Measurements from ENCODE around the gene DCDC1.

GRCh38 chr11:30949838-30950237 is 419.7 kb downstream of the DCDC1 start:
- no peak for TF ChIP-seq POLR2A (IDR thresholded peaks at IDR 0.05)
- TF ChIP-seq, protein P1, sequence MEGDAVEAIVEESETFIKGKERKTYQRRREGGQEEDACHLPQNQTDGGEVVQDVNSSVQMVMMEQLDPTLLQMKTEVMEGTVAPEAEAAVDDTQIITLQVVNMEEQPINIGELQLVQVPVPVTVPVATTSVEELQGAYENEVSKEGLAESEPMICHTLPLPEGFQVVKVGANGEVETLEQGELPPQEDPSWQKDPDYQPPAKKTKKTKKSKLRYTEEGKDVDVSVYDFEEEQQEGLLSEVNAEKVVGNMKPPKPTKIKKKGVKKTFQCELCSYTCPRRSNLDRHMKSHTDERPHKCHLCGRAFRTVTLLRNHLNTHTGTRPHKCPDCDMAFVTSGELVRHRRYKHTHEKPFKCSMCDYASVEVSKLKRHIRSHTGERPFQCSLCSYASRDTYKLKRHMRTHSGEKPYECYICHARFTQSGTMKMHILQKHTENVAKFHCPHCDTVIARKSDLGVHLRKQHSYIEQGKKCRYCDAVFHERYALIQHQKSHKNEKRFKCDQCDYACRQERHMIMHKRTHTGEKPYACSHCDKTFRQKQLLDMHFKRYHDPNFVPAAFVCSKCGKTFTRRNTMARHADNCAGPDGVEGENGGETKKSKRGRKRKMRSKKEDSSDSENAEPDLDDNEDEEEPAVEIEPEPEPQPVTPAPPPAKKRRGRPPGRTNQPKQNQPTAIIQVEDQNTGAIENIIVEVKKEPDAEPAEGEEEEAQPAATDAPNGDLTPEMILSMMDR (IDR thresholded peaks at IDR 0.05): no peak

All from lower leg skin (tissue), 3 donors.